HG02623 (cell line): Measurements from ENCODE around the gene CDH4.

ENCODE experiments used
- ATAC-seq: cut with Tn5 transposase; IDR thresholded peaks from one replicate; pipeline ENCODE4 v1.9.1; 2021; ENCODE audit warnings: moderate library complexity; ENCODE audit not compliant: unreplicated experiment

Gene CDH4

DNA sequence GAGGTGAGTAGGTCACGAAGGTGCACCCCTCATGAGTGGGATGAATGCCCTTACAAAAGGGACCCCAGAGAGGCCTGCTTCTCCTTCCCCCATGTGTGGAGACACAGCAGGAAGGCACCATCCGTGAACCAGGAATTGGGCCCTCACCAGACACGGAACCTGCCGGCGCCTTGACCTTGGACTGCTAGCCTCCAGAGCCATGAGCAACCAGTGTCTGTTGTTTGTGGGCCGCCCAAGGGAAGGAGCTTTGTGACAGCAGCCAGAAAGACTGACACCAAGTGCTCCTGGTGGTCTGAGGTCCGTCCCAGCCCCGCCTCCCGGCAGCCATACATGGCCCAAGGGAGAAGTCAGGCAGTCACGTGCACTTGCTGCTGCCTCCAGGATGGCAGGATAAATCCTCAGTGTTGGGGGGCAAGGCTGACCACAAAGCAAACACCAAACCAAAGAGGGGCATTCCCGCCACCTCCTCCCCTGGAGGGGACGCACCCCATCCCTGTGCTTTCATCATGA, 29.3 kb downstream of the CDH4 start:
- ATAC-seq = no peak

DNA sequence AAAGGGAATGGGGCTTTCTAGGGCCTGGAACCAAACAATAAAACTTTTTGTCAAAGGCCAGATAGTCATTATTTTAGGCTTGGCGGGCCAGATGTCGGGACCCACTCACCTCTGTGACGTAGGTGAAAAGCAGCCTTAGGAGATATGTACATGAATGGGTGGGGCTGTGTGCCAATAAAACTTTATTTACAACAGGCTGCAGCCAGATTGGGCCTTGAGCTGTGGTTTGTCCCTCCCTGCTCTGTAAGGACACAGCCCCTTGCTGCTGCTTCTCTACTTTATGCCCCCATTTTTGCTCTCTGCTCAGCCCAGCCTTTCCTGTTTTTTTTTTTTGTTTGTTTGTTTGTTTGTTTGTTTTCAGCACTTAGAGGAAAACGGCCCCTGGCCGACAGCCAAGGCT, 32.7 kb downstream of the CDH4 start:
- no peak for ATAC-seq

DNA sequence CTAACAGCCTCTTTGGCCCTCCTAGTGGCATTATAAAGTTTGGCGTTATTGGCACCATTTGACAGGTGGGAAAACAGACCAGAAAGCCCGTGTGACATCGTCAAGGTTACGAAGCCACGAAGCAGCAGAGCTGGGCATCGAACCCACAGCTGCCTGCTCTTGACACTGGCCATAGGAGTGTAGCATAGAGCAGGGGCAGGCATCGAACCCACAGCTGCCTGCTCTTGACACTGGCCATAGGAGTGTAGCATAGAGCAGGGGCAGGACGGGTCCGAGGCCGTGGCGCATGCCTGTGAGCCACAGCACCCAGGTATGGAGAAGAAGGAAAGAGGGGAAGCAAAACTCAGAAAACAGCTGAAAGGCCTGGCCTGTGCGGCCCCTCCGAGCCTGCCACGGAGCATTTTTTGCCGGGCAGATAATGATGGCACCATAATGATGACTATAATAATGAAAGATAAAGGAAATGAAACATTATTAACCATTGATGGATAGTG, 33.1 kb downstream of the CDH4 start:
- no peak for ATAC-seq

DNA sequence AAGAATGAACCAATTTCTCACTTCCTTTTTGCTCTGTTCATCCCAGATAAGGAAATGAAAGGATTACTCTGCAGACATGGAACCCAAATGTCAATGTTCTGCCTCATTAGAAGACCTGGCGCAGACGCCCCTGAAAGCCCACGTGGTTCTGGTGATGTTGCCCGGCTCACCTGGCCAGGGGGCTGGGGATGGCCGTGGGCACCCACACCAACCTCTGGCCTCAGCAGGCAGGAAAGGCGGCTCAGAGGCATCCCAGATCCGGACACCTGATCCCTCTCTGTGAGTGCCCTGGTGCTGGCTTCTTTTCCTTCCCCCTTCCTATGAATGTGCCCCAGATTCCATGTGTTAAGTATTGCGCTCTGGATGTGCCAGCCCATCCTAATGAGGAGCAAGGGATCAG, 33.6 kb downstream of the CDH4 start:
- ATAC-seq = no peak

DNA sequence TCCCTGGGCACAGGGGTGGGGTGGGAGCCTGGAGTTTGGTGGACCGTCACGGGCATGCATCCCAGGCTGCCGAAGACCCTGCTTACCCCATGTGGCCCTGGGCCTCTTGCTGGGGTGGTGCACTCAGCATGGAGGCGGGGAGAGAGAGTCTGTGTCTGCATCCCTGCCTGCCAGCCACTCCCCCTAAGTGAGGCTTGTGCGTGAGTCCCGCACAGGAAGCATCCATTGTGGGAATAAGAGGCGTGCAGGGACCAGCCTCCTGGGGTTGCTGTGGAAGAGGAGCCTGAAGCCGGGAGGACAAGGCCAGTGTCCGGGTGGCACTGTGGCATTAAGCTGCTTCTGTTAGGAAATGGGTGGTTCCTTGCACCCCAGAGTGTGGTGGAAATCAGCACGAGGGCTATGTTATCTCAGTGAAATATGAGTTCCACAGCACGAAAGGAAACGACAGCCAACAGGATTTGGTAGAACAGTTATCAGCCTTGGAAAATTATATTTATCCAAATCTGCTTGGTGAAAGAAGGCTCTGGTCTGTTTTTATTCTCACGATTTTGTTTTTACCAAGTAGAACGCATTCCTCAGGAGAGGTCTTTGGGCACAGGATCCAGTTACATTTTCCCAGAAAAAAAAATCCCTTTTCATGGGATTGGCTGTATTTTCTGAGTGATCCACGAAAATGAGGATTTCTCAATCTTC, 35.7 kb downstream of the CDH4 start:
- ATAC-seq = no peak

DNA sequence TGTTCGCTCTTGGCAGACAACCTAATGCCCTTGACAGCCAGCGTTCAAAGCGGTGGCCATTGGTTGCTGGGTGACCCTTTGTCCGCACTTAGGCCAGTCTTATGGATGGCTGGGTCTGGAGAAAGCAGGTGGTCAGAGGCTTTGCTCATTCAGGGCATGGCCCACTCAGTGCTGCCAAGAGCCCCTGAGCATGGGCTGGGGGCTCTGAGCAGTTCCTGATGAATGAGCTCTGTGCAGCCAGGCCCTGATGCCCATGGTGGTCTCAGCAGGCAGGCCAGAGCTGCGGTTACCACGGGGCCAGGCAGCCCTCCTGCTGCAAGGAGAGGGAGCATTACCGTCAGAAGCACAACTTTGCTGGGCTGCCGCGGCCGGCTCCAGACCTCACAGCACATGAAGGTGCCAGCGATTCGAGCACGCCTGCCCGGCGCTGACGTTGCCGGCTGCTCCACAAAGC, 36.3 kb downstream of the CDH4 start:
- no peak for ATAC-seq

DNA sequence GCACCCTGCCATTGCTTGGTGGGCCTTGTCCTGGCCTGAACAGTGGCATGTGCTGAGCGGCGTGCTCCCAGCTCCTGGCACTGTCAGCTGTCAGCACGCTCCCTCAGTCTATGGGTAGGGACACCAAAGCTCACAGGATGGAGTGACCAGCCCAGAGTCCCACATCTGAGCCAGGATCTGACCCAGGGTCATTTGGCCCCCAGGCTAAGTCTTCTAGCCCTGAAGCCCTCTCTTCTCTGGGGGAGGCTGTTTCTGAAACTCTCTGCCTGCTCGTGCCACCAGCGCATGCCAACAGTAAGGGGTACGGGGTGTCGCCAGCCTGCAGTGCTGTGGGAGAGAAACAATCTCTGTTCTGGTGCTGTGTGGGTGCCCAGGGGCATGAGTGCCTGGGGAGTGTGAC, 37.1 kb downstream of the CDH4 start:
- ATAC-seq = no peak

DNA sequence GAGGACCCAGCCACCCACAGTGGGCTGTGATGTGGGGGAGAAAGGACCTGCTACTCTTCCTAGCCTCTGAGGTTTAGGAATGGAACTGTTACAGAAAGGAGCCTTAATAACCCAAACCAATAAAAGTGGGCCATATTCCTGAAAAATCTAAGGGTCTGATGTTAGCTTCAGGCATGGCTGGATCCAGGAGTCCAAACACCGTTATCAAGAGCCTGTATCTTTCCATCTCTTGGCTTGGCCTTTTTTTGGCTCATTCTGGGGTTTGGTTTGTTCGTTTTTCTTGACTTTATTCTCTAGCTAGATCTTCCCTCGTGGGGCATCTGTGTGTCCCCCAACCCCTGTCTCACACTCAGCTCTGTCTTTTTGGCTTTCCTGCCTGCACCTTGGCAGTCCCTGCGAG, 38.7 kb downstream of the CDH4 start:
- no peak for ATAC-seq

DNA sequence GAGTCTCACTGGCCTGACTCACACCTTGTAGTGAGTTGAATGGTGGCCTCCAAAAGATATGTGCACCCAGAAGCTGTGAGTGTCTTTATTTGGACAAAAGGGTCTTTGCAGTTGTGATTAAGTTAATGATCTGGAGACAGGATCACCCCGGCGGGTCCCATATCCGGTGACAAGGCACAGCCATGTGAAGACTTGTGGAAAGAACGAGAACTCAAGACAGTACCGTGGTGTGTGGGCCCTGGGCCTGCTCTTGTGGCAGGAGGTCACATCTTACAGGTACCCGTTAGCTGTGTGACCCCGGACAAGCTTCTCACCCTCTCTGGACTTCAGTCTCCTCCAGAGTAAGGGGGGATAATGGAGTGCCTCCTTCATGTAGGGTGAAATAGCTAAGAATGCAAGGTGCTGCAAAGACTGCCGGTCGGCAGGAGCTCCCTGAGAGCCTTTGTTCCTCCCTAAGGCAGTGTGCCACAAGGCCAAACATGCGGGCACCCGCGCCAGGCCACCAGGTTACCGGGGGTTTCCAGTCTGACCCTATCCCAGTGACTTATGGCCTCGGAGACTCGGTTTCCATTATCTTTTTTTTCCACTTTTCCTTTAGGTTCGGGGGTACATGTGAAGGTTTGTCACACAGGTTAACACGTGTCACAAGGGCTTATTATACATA, 39.2 kb downstream of the CDH4 start:
- ATAC-seq = no peak

DNA sequence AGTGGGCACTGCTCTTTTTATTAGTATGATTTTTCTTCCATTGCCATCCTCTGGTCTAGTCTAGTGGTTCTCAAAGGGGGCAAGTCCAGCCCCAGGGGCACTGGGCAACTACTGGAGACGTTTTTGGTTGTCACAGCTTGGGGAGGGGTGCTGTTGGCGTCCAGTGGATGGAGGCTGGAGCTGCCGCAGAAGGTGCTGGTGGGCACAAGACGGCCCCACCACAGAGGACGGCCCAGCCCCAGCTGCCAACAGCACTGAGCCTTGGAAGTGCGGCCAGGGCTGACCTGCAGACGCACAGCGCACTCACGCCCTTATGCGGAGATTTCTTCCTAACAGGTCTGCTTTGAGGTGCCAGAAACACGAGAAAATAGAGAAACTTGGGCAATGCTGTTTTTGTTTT, 40.3 kb downstream of the CDH4 start:
- no peak for ATAC-seq

DNA sequence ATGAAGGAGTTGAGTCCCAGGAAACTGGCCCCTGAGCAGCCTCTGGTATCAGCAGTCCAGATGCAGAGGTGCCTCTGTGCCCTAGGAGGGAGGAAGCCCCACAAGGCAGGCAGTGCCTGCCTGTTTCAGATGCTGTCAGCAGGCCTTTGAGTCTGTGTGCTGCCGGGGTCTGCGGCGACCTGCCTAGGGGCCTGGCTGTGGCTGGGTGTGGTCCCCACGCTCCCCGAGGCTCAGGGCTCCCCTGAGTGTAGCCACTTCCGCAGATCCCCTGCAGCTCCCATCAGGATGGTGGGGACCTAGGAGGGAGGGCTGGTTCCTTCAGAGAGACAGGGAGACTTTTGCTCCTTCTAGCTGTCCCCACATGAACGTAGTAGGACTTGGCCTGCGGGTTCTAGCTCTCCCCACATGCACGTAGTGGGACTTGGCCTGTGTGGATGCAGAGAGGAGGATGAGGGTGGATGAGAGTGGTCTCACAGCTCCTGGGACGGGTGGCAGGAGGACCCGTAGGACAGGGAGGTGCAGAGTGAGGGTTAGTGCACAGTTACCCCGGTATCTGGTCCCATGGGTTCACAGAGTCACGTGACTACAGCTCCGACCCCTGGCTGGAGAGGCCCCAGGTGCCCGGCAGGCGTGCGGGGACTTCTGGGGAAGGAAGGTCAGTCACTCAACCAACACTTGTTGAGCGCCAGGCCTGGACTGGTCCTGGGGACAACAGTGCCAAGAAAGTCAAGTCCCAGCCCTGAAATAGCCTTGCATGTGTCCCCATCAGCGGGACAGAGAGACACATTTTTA, 41.0 kb downstream of the CDH4 start:
- no peak for ATAC-seq

DNA sequence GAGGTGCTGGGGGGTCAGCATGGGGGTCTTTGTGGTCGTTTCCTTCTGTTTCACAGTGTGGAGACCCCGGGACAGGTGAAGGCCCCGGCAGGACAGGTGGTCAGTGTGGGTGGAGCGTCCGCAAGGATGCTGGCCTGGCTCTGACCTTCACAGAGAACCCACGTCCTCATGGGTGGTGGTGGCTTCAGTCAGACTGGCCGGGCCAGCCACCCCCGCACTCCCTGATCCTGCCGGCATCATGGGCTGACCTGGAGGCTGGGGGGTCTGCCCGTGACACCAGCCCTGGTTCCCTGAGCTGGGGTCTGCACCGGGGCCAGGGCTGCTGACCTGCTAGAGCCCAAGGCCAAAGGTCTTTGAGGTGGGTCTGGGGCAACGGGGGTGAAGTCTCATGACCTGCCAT, 41.9 kb downstream of the CDH4 start:
- ATAC-seq = no peak

DNA sequence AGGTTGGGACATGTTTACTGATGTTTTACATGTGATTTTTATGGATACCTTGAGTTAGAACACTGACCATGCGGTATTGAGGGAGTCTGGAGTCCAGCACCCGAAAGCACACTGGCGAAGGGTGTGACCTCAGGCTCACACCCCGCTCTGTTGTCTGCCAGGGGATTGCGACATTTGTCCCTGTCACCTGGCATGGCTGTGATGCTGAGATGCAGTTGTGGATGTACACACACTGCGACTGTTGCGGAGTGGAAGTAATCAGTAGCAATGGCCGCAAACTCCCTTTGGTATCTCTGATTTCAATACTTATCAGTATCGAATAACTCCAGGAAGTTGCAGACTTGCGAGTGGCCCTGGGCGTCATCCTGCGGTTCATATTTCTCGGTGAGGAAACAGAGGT, 43.2 kb downstream of the CDH4 start:
- no peak for ATAC-seq

DNA sequence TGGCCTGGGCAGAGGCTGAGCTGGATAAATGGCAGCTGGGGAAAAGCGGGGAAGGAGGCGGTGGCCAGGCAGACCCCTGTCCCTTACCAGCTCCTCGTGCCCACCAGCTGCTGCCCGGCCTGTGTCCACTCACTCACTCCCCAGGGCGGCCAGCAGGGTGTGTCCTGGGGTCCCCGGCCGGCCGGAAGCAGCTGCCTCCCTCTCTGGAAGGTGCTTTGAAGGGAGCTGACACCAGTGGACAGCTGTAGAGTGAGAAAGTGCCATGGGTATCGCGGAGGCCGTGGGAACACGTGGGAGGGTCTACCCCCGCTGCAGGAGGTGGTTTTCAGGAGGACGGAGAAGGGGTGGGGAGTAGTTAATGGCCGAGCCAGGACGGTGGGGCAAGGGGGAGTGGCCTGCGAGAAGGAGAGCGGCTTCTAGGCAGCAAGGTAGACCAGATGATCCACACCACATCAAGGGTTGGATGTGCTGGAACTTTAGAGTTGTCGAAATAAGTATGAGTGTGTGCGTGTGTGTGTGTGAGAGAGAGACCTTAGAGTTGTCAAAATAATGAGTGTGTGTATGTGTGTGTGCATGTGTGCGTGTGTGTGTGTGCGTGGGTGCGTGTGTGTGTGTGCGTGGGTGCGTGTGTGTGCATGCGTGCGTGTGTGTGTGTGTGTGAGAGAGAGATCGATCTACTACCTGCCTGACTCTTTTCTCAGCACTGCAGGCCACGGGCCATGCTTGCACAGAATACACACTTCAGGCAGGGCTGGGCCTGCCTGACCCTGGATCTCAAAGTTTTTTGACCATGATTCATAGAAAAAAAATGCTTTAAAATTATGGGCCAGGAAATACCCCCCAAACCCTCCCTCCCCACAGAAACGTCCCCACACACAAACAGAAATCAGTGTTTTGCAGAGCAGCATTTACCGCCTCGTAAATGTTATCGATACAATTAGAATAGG, 43.9 kb downstream of the CDH4 start:
- no peak for ATAC-seq

DNA sequence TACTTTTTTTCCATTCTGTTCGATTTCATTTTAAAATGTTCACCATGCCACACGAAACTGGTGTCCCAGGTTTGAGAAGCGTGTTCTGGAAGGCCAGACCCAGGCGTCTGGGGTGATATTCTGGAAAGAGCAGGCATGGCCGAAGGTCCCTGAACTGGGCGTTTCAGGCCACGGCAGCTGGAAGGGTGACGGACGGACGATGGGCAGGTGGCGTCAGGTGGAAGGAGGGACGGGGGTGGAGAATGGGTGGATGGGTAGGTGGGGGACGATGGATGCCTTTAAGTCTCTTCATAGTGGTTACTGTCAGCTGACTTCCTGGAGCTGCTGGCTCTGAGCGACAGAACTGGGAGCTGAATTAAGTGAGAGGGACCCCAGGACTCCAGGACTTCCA, 44.6 kb downstream of the CDH4 start:
- no peak for ATAC-seq

DNA sequence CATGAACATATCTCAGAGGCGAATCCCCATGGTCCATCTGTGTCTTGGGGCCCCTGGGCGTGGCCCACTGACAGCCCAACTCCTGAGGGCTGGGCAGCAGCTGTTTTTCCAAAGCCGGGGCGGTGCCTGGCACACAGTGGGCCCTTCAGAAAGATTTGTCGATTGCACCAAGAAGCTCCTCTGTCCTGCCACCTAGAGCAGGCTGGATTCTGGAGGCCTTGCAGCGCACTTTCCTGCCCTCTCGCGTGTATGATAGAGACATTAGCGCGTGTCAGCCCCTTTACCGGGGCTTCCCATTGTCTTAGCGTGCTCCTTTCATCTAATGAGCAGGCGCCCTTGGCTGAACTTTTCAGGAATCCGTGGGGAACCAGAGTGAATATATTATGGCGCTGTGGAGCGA, 45.4 kb downstream of the CDH4 start:
- ATAC-seq = no peak

DNA sequence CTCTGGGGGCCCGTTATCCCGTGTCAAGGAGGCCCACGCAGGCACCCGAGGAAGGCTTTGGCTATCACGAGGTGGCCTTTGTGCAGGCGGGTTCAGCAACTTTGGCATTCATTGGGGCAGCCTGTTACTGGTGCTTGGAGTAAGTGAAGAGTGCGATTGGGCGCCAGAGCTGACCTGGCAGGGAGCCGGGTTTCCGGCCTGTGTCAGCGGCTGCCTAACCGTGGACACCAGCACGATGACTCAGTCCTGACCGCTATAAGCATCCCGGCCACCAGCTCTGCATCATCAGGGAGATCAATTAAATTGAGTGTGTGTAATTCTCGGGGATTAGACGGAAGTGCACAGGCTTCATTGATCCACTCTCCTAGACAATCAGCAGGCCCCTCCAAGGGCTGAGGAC, 45.9 kb downstream of the CDH4 start:
- ATAC-seq = no peak

DNA sequence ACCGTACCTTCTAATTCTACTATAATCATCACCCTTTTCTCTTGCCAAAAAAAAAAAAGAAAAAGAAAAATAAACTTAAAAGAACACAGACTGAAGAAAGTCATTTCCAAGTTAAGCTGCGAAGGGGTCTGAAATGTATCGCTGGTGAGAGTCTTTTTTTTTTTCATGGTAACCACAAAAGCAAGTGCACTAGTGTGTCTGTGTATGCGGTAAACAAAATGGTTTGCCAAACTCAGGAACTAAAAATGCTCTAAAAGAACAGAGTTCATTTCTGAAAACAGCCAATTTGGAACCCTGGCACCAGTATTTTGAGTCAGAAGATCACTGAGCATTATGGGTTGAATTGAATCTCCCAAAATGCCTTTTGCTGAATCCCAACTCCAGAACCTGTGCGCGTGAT, 46.6 kb downstream of the CDH4 start:
- no peak for ATAC-seq

DNA sequence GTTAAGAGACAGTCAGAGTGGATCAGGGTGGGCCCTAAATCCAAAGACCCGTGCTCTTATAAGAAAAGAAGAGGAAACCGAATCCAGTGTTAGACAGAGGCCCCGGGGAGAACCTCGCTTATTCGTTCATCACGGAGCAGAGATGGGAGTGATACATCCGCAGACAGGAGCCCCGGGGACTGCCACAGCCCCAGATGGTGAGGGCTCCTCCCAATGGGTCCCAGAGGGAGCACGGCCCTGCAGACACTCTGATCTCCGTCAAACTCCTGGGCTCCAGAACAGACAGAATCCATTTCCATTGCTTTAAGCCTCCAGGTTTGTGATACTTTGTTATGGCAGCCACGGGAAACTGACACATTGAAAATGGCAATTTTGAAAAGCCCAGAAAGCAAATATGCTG, 47.0 kb downstream of the CDH4 start:
- ATAC-seq = no peak

DNA sequence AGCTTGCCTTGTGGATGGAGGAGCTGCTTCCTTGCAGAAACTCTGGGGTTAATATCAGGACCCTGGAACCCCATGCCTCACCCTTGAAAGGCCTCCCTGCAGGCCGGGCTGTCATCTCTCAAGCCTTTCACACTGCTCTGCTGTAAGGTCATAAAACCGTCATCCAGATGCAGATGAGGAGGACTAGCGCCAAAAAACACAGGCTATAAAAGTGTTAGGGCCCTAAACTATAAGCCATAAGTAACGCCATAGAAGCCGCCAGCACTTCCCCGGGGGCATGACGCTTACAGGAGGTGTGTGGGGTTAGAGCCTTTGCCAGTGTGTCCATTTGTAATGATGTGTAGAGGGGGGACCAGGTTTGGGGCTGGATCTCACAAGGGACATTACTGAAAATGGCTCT, 47.6 kb downstream of the CDH4 start:
- ATAC-seq = no peak

DNA sequence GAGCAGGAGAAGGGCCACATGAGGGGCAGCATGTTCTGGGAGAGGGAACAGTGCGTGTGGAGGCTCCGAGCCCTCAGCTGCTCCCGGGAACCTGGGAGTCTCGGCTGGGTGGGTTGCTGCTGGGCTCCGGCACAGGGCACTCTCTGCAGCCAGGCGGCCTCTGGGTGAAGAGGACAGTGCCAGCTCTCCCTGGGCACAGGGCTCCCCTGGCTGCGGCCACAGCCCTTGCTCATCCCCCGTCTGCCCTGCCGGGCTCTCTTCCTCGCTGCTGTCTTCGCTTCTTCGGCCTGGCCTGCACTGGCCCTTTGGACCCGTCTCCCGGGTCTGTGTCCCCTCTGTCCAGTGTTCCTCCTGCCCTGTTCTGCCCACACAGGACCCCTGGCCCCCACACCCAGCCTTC, 48.2 kb downstream of the CDH4 start:
- no peak for ATAC-seq
